HTERT RPE-1 (cell line): ENCODE results near the gene DOCK1.
"Not testable (repeated sequence)": the region's sequence is repeated elsewhere in the genome, so short reads cannot be mapped to it uniquely, and the experiment has no call there.

Source experiments
- in situ Hi-C: fragments of 300-500 bp; cut with MboI; formaldehyde crosslinking; loops from 4 replicates; pipeline ENCODE4 v1.14.3; 2020; ENCODE audit warnings: low sequenced_read_pairs

DOCK1 gene

GRCh38 chr10:126904818-126905701 is at the start of gene DOCK1:
Gene DOCK1, plus strand, starts transcription at chr10:126905428. Its CDS starts 90 bp downstream, at chr10:126905518.
- in situ Hi-C loops: no loop called here

GRCh38 chr10:126857178-126857806 is 47.9 kb upstream of the DOCK1 start:
- in situ Hi-C loops: no loop called here

GRCh38 chr10:126867567-126868365 is 37.5 kb upstream of the DOCK1 start:
- in situ Hi-C loops: no loop called here

- in situ Hi-C loops: no loop called here
These were observed 36.9 kb upstream of the DOCK1 start for GRCh38 chr10:126868371-126868770.

GRCh38 chr10:126872135-126872534 is 33.1 kb upstream of the DOCK1 start:
- in situ Hi-C loops: no loop called here

- in situ Hi-C loops: no loop called here
These were observed 32.5 kb upstream of the DOCK1 start for GRCh38 chr10:126872768-126873167.

- in situ Hi-C loops: no loop called here
These were observed 28.8 kb upstream of the DOCK1 start for GRCh38 chr10:126876456-126876855.

GRCh38 chr10:126877390-126877789 is 27.8 kb upstream of the DOCK1 start:
- in situ Hi-C loops: no loop called here

- in situ Hi-C loops: no loop called here
These were observed 26.6 kb upstream of the DOCK1 start for GRCh38 chr10:126878594-126878993.

GRCh38 chr10:126880926-126881325 is 24.3 kb upstream of the DOCK1 start:
- in situ Hi-C loops: no loop called here

GRCh38 chr10:126882055-126882454 is 23.2 kb upstream of the DOCK1 start:
- in situ Hi-C loops: not testable (repeated sequence)

GRCh38 chr10:126888436-126888835 is 16.8 kb upstream of the DOCK1 start:
- in situ Hi-C loops: not testable (repeated sequence)

GRCh38 chr10:126889421-126889820 is 15.8 kb upstream of the DOCK1 start:
- in situ Hi-C loops: no loop called here

- in situ Hi-C loops: not testable (repeated sequence)
These were observed 14.4 kb upstream of the DOCK1 start for GRCh38 chr10:126890797-126891196.

GRCh38 chr10:126892226-126893175 is 12.7 kb upstream of the DOCK1 start:
- in situ Hi-C loops: no loop called here

- in situ Hi-C loops: no loop called here
These were observed 12.0 kb upstream of the DOCK1 start for GRCh38 chr10:126893206-126893605.

- in situ Hi-C loops: no loop called here
These were observed 11.4 kb upstream of the DOCK1 start for GRCh38 chr10:126893841-126894240.

GRCh38 chr10:126895214-126895781 is 9.9 kb upstream of the DOCK1 start:
- in situ Hi-C loops: no loop called here

- in situ Hi-C loops: no loop called here
These were observed 6.8 kb upstream of the DOCK1 start for GRCh38 chr10:126898460-126898859.

- in situ Hi-C loops: not testable (repeated sequence)
These were observed 5.7 kb upstream of the DOCK1 start for GRCh38 chr10:126899529-126899928.
